SK-N-SH (cell line): Measurements from ENCODE around the gene PUSL1. TPM values are rescaled to one million over a fixed set of nuclear protein-coding genes. Genes with fewer than 3 reads are reported as not detected.
A peak's percentile ranks its signal among the peaks of the same experiment; 100 is the strongest.

Source experiments
- CTCF ChIA-PET: fragments of 300-600, 350-600 bp; formaldehyde crosslinking; extraction: SDS; loops from one replicate; lab custom pipeline; 2021; lab: Yijun Ruan, JAX
- POLR2A ChIA-PET: fragments of 350-600 bp; sonication (Branson Sonifier 250); formaldehyde crosslinking; extraction: SDS; loops from one replicate; lab custom pipeline; 2020; ENCODE audit warnings: antibody characterized with exemption, inconsistent platforms; lab: Yijun Ruan, JAX
- DNase-seq: peaks from one replicate; pipeline ENCODE4 v3.0.0; 2012
- H2AFZ ChIP-seq: fragments of 200-600 bp; sonication (generic); 2 replicates; pipeline ENCODE4 v1.8.1; 2016; ENCODE audit warnings: antibody characterized with exemption, mild to moderate bottlenecking, low read depth
- H3F3A ChIP-seq: fragments of 200-600 bp; sonication (generic); replicated peaks from 2 replicates; pipeline ENCODE3; 2016; ENCODE audit warnings: antibody characterized with exemption, mild to moderate bottlenecking; ENCODE audit not compliant: insufficient read depth
- H3K27ac ChIP-seq, 2 experiments: fragments of 200-500 bp in 1 of 2; fragments of 200-600 bp in 1 of 2; sonication (Bioruptor generic) in 1 of 2; sonication (generic), shearing (Covaris generic) in 1 of 2; 2 replicates each; pipeline versions ENCODE4 v1.5.1 to v1.6.1; 2014 to 2016; ENCODE audit warnings: low read depth in 2 of 2, inconsistent platforms in 1 of 2, low read length in 1 of 2, mild to moderate bottlenecking in 1 of 2, mixed read lengths in 1 of 2
- H3K27me3 ChIP-seq: fragments of 200-600 bp; sonication (generic), shearing (Covaris generic); 2 replicates; pipeline ENCODE4 v1.6.1; 2016; ENCODE audit warnings: mixed run types; ENCODE audit not compliant: insufficient read depth
- H3K36me3 ChIP-seq, 2 experiments: fragments of 200-500 bp in 1 of 2; fragments of 200-600 bp in 1 of 2; sonication (Bioruptor generic) in 1 of 2; sonication (generic) in 1 of 2; replicated peaks in 1 of 2; 2 replicates each; pipeline versions ENCODE3 to v1.5.1; 2014 to 2016; ENCODE audit warnings: low read length in 1 of 2, mild to moderate bottlenecking in 1 of 2; ENCODE audit not compliant: insufficient read depth in 2 of 2, control insufficient read depth in 1 of 2
- H3K4me1 ChIP-seq, 2 experiments: fragments of 200-500 bp in 1 of 2; fragments of 200-600 bp in 1 of 2; sonication (Bioruptor generic) in 1 of 2; sonication (generic), shearing (Covaris generic) in 1 of 2; 2 replicates each; pipeline versions ENCODE4 v1.5.1 to v1.6.1; 2014 to 2016; ENCODE audit warnings: low read depth in 1 of 2, low read length in 1 of 2, mixed run types in 1 of 2; ENCODE audit not compliant: insufficient read depth in 2 of 2, control insufficient read depth in 1 of 2
- H3K4me2 ChIP-seq: fragments of 200-600 bp; sonication (generic), shearing (Covaris generic); 2 replicates; pipeline ENCODE4 v1.6.1; 2017; ENCODE audit warnings: mixed run types
- H3K4me3 ChIP-seq, 2 experiments: fragments of 200-500 bp in 1 of 2; fragments of 200-600 bp in 1 of 2; sonication (Bioruptor generic) in 1 of 2; sonication (generic), shearing (Covaris generic) in 1 of 2; 2 replicates each; pipeline versions ENCODE4 v1.5.1 to v1.8.1; 2014 to 2016; ENCODE audit warnings: low read depth in 2 of 2, inconsistent platforms in 1 of 2, low read length in 1 of 2, mild to moderate bottlenecking in 1 of 2, mixed read lengths in 1 of 2, moderate library complexity in 1 of 2
- H3K79me2 ChIP-seq: fragments of 200-600 bp; sonication (generic); 2 replicates; pipeline ENCODE4 v1.8.1; 2017; ENCODE audit warnings: mild to moderate bottlenecking; ENCODE audit not compliant: insufficient read depth
- H3K9ac ChIP-seq: fragments of 200-600 bp; sonication (generic); 2 replicates; pipeline ENCODE4 v1.6.1; 2017; ENCODE audit warnings: mixed run types
- H3K9me2 ChIP-seq: fragments of 200-600 bp; sonication (generic); 2 replicates; pipeline ENCODE4 v1.6.1; 2017; ENCODE audit warnings: mixed run types
- H3K9me3 ChIP-seq: fragments of 200-600 bp; sonication (generic); 2 replicates; pipeline ENCODE4 v1.6.1; 2017; ENCODE audit warnings: mixed run types, mild to moderate bottlenecking, moderate library complexity
- H4K20me1 ChIP-seq: fragments of 200-600 bp; sonication (generic); 2 replicates; pipeline ENCODE4 v1.6.1; 2017; ENCODE audit warnings: mild to moderate bottlenecking, mixed run types; ENCODE audit not compliant: insufficient read depth
- CHD2 ChIP-seq: fragments of 150-350 bp; IDR thresholded peaks from 2 replicates; pipeline ENCODE4 v1.6.1; 2018; ENCODE audit warnings: low read length; ENCODE audit not compliant: partially characterized antibody
- ELF1 ChIP-seq: IDR thresholded peaks from 2 replicates; pipeline ENCODE4 v1.4.0; 2012
- EP300 ChIP-seq, 2 experiments: IDR thresholded peaks; 2 replicates each; pipeline versions ENCODE4 v1.4.0 to v1.6.1; 2012; ENCODE audit warnings: borderline replicate concordance in 1 of 2, low read depth in 1 of 2, low read length in 1 of 2
- EZH2phosphoT487 ChIP-seq: fragments of 200-600 bp; sonication (generic); IDR thresholded peaks from 2 replicates; pipeline ENCODE4 v1.6.1; 2017; ENCODE audit warnings: low read depth, mixed run types, mild to moderate bottlenecking, antibody characterized with exemption, moderate library complexity, borderline replicate concordance
- FOXM1 ChIP-seq: IDR thresholded peaks from 2 replicates; pipeline ENCODE4 v1.4.0; 2012; ENCODE audit warnings: low read depth, mild to moderate bottlenecking
- GABPA ChIP-seq: IDR thresholded peaks from 2 replicates; pipeline ENCODE4 v1.4.0; 2012; ENCODE audit warnings: low read depth, mild to moderate bottlenecking
- GATA2 ChIP-seq: sonication (generic); formaldehyde crosslinking; IDR thresholded peaks from 2 replicates; pipeline ENCODE4 v1.5.0; 2020; ENCODE audit warnings: mild to moderate bottlenecking, missing genetic modification reagents
- MEF2A ChIP-seq: IDR thresholded peaks from 2 replicates; pipeline ENCODE4 v1.4.0; 2012; ENCODE audit warnings: low read depth, borderline replicate concordance
- NRF1 ChIP-seq: IDR thresholded peaks from 2 replicates; pipeline ENCODE4 v1.6.1; 2012; ENCODE audit warnings: low read depth, mild to moderate bottlenecking, low read length
- RFX5 ChIP-seq: IDR thresholded peaks from 2 replicates; pipeline ENCODE4 v1.6.1; 2012; ENCODE audit warnings: mild to moderate bottlenecking, improper control_type of control experiment, low read length
- RXRA ChIP-seq: IDR thresholded peaks from 2 replicates; pipeline ENCODE4 v1.4.0; 2012; ENCODE audit warnings: low read depth, mild to moderate bottlenecking, borderline replicate concordance
- SIN3A ChIP-seq: IDR thresholded peaks from 2 replicates; pipeline ENCODE4 v1.6.1; 2012; ENCODE audit warnings: low read depth, mild to moderate bottlenecking, low read length, moderate library complexity, borderline replicate concordance
- YY1 ChIP-seq: IDR thresholded peaks from 2 replicates; pipeline ENCODE4 v1.4.0; 2012; ENCODE audit warnings: low read depth, mild to moderate bottlenecking
- WGBS: methylation state at CpG from one replicate; pipeline ENCODE4 v1.1.6; 2017; ENCODE audit warnings: low lambda C conversion rate; 5-methylcytosine and 5-hydroxymethylcytosine counted together
- polyA plus RNA-seq, 3 experiments: library from polyadenylated mRNA; depleted of rRNA; stranded (reverse); fragments of >200 nt; gene quantifications; 2 replicates each; pipeline ENCODE4 v1.2.3, GENCODE V29; 2012
- TF ChIP-seq, protein P1 (sequence below): IDR thresholded peaks from 2 replicates; pipeline ENCODE4 v1.4.0; 2012; ENCODE audit warnings: low read depth, borderline replicate concordance
- TF ChIP-seq, protein P2 (sequence below): IDR thresholded peaks from 2 replicates; pipeline ENCODE4 v1.4.0; 2012; ENCODE audit warnings: low read depth, borderline replicate concordance
- TF ChIP-seq, protein P3 (sequence below): fragments of 150-350 bp; IDR thresholded peaks from 2 replicates; pipeline ENCODE4 v1.6.1; 2016; ENCODE audit warnings: mild to moderate bottlenecking, low read depth, low read length
- TF ChIP-seq, protein P4 (sequence below): IDR thresholded peaks from 2 replicates; pipeline ENCODE4 v1.4.0; 2012; ENCODE audit warnings: low read depth
- TF ChIP-seq, protein P5 (sequence below): fragments of 200-600 bp; sonication (generic); IDR thresholded peaks from 2 replicates; pipeline ENCODE4 v1.6.1; 2017; ENCODE audit warnings: antibody characterized with exemption, mild to moderate bottlenecking, moderate library complexity

Gene PUSL1
- polyA plus RNA-seq, 1 of the 3 experiments (the other 2 are of a cell fraction): 19.0 TPM

DNA sequence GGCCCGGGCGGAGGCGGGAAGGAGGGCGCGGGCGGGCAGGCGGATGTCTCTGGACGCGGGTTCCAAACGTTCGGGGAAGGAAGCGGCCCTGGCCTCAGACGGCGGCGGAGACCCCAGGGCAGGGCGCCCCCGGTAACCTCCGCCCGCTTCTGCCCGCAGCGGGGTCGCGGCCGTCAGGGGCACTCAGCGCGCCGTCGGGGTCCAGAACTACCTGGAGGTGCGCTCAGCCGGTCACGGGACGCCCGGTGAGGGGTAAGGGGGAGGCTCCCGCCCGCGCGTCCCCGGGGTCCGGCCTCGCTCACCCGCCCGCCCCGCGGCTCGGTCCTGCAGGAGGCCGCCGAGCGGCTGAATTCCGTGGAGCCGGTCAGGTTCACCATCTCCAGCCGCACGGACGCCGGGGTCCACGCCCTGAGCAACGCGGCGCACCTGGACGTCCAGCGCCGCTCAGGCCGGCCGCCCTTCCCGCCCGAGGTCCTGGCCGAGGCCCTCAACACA lies 406 bp downstream of the PUSL1 start:
- H3K36me3 ChIP-seq: peaks cover 0 to 36% of the 10 kb centered on the region in 2 experiments
- no peak overlapping the region for H2AFZ ChIP-seq
- H3K4me3 ChIP-seq: peak overlapping the region; percentile 66 to 85
- peak; percentile 71 for DNase-seq
- H3K27ac ChIP-seq: peak overlapping the region; percentile 62 to 82; a peak in 3 of 4 replicates
- no peaks in the 10 kb centered on the region for H3K27me3 ChIP-seq
- H4K20me1 ChIP-seq: peaks cover 15% of the 10 kb centered on the region; the same call in 1 of the 2 replicates
- no peaks in the 10 kb centered on the region for H3F3A ChIP-seq
- CTCF ChIA-PET: no interaction called here
- TF ChIP-seq, protein P1, sequence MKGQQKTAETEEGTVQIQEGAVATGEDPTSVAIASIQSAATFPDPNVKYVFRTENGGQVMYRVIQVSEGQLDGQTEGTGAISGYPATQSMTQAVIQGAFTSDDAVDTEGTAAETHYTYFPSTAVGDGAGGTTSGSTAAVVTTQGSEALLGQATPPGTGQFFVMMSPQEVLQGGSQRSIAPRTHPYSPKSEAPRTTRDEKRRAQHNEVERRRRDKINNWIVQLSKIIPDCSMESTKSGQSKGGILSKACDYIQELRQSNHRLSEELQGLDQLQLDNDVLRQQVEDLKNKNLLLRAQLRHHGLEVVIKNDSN: 0 out of 2 replicates have a peak, but pooled peaks have one; percentile 5
- TF ChIP-seq NRF1: no peak
- TF ChIP-seq, all 33 proteins: peak for 1
- Histone ChIP-seq H3K9ac (peak overlapping the region; percentile 74), H3K79me2 (peaks cover 35% of the 10 kb centered on the region), H3K9me3 (no peaks in the 10 kb centered on the region), H3K4me1 (peaks cover 13 to 41% of the 10 kb centered on the region in 2 experiments; a peak in 2 of 4 replicates), H3K4me2 (peak overlapping the region; percentile 87), H3K9me2 (no peaks in the 10 kb centered on the region)
- POLR2A ChIA-PET: interaction anchor here (1.2 kb wide), 1 partner anchor 16 kb away, joined by 3 read pairs; no protein-coding TSS in a partner anchor
- WGBS: 0% methylated on average over 12 of the region's 66 CpGs

DNA sequence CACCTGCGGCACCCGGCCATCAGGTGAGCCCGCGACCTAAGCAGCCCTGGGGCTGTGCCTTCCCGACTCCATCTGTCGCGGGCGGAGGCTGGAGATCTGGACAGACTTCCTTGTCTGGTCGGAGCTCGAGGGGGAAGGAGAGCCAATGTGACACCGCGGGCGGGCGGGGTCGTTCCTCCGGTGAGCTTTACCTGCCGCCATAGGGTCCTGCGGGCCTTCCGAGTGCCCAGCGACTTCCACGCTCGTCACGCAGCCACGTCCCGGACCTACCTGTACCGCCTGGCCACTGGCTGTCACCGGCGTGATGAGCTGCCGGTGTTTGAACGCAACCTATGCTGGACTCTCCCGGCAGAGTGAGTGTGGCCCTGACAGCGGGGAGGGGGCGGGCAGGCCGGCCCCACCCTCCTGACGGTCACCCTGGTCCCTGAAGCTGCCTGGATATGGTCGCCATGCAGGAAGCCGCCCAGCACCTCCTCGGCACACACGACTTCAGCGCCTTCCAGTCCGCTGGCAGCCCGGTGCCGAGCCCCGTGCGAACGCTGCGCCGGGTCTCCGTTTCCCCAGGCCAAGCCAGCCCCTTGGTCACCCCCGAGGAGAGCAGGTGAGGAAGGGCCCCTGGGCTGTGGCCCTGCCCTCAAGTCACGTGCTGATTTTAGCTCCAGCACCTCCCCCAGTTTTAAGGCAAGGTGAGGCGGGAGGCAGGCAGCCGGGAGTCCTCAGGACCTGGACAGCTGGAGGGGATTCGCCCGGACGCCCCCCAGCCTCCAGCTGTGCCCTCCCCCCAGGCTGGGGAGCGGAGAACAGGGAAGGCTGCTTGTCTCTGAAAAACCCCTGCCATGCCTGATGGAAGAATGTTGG lies 1.1 kb downstream of the PUSL1 start:
- CTCF ChIA-PET: interaction anchor here (1.1 to 1.4 kb wide), 3 partner anchors 9 to 39 kb away, joined by 3 to 7 read pairs (median 5); partner anchors contain the start of gene DVL1
- Histone ChIP-seq H3K36me3 (peaks cover 0 to 43% of the 10 kb centered on the region in 2 experiments), H2AFZ (no peak overlapping the region), H3K27me3 (no peaks in the 10 kb centered on the region), H3K4me1 (peaks cover 13 to 34% of the 10 kb centered on the region in 2 experiments; a peak in 2 of 4 replicates), H3K9ac (peak overlapping the region; percentile 74), H3F3A (no peaks in the 10 kb centered on the region), H3K4me2 (peak overlapping the region; percentile 87), H3K27ac (peak overlapping the region in 1 of 2 experiments; percentile 16; a peak in 1 of 4 replicates), H4K20me1 (peaks cover 15% of the 10 kb centered on the region; the same call in 1 of the 2 replicates), H3K9me2 (no peaks in the 10 kb centered on the region), H3K9me3 (no peaks in the 10 kb centered on the region), H3K79me2 (peaks cover 32% of the 10 kb centered on the region), H3K4me3 (peak overlapping the region; percentile 66 to 85)
- TF ChIP-seq, protein P2, sequence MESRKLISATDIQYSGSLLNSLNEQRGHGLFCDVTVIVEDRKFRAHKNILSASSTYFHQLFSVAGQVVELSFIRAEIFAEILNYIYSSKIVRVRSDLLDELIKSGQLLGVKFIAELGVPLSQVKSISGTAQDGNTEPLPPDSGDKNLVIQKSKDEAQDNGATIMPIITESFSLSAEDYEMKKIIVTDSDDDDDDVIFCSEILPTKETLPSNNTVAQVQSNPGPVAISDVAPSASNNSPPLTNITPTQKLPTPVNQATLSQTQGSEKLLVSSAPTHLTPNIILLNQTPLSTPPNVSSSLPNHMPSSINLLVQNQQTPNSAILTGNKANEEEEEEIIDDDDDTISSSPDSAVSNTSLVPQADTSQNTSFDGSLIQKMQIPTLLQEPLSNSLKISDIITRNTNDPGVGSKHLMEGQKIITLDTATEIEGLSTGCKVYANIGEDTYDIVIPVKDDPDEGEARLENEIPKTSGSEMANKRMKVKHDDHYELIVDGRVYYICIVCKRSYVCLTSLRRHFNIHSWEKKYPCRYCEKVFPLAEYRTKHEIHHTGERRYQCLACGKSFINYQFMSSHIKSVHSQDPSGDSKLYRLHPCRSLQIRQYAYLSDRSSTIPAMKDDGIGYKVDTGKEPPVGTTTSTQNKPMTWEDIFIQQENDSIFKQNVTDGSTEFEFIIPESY: no peak
- no peak for TF ChIP-seq RXRA
- TF ChIP-seq EP300 (IDR thresholded peaks at IDR 0.05; ENCODE audit: borderline replicate concordance in 1 of 2, low read depth in 1 of 2, low read length in 1 of 2): no peak
- TF ChIP-seq MEF2A: no peak
- no peak for TF ChIP-seq RFX5
- TF ChIP-seq GATA2: no peak
- no peak for TF ChIP-seq ELF1
- TF ChIP-seq EZH2phosphoT487: no peak
- TF ChIP-seq, protein P3, sequence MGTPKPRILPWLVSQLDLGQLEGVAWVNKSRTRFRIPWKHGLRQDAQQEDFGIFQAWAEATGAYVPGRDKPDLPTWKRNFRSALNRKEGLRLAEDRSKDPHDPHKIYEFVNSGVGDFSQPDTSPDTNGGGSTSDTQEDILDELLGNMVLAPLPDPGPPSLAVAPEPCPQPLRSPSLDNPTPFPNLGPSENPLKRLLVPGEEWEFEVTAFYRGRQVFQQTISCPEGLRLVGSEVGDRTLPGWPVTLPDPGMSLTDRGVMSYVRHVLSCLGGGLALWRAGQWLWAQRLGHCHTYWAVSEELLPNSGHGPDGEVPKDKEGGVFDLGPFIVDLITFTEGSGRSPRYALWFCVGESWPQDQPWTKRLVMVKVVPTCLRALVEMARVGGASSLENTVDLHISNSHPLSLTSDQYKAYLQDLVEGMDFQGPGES: no peak
- no peak for TF ChIP-seq GABPA
- TF ChIP-seq, protein P4, sequence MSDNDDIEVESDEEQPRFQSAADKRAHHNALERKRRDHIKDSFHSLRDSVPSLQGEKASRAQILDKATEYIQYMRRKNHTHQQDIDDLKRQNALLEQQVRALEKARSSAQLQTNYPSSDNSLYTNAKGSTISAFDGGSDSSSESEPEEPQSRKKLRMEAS: no peak
- TF ChIP-seq SIN3A: no peak
- no peak for TF ChIP-seq YY1
- no peak for TF ChIP-seq CHD2
- no peak for TF ChIP-seq FOXM1
- TF ChIP-seq, protein P5, sequence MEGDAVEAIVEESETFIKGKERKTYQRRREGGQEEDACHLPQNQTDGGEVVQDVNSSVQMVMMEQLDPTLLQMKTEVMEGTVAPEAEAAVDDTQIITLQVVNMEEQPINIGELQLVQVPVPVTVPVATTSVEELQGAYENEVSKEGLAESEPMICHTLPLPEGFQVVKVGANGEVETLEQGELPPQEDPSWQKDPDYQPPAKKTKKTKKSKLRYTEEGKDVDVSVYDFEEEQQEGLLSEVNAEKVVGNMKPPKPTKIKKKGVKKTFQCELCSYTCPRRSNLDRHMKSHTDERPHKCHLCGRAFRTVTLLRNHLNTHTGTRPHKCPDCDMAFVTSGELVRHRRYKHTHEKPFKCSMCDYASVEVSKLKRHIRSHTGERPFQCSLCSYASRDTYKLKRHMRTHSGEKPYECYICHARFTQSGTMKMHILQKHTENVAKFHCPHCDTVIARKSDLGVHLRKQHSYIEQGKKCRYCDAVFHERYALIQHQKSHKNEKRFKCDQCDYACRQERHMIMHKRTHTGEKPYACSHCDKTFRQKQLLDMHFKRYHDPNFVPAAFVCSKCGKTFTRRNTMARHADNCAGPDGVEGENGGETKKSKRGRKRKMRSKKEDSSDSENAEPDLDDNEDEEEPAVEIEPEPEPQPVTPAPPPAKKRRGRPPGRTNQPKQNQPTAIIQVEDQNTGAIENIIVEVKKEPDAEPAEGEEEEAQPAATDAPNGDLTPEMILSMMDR: no peak
- peak; percentile 52 for DNase-seq
- WGBS: 83% methylated on average over 19 of the region's 57 CpGs
- POLR2A ChIA-PET: interaction anchor here (1.2 kb wide), 1 partner anchor 16 kb away, joined by 3 read pairs; no protein-coding TSS in a partner anchor
